SK-N-SH treated with all-trans-retinoic acid at 6 μM for 48 hours (cell line): ENCODE measurements around the gene INCA1.

Experiments
- ARNTL ChIP-seq: fragments of 450-650 bp; formaldehyde crosslinking; IDR thresholded peaks from 2 replicates; pipeline ENCODE4 v1.5.0; 2020; ENCODE audit warnings: low read depth, mild to moderate bottlenecking, moderate library complexity, borderline replicate concordance
- PATZ1 ChIP-seq: fragments of 250-450 bp; sonication (Bioruptor Pico); IDR thresholded peaks from 2 replicates; pipeline ENCODE4 v1.8.0; 2020; ENCODE audit warnings: mild to moderate bottlenecking, moderate library complexity, borderline replicate concordance

DNA sequence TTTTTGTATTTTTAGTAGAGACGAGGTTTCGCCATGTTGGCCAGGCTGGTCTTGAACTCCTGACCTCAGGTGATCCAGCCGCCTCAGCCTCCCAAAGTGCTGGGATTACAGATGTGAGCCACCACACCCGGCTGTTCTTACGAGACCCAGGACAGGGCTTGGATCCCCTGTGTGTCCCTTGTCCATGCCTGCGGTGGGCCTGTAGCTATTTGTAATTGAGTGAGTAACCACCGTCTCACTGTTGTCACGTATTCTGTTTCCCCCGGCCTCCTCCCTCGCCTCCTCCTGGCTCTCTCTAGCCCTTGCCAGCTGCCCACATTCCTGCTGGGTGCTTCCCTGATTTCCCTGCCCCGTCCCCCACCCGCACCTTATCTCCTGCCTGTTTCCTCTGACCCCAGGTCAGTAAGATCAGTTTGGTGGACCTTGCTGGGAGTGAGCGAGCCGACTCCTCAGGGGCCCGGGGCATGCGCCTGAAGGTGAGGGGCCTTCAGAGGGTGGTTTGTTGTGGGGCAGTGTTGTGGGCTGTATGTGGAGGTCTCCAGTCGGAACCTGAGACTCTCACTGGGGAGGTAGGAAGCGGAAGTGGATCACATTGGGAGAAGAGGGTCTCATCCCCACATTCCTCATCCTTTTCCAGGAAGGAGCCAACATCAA is 6.0 kb upstream of the INCA1 start:
- TF ChIP-seq PATZ1 (CRISPR knock-in tag) (no peak), ARNTL (no peak)
